Measurements from ENCODE around the gene MRPL46.

GRCh38 chr15:88505721-88506120, 38.5 kb upstream of the MRPL46 start:
- TF ChIP-seq CTCF (IDR thresholded peaks at IDR 0.05; ENCODE audit: insufficient read depth, low read length, poor library complexity, severe bottlenecking) (no peak), EZH2phosphoT487 (conservative IDR thresholded peaks at IDR 0.05; ENCODE audit: low read length) (no peak)
